HG02610 (cell line): ENCODE measurements around the gene DDX17.

Experiments used
- ATAC-seq: cut with Tn5 transposase; IDR thresholded peaks from one replicate; pipeline ENCODE4 v1.9.1; 2021; ENCODE audit warnings: mild to moderate bottlenecking, moderate library complexity; ENCODE audit not compliant: unreplicated experiment

Gene DDX17

GRCh38 chr22:38467904-38468442 lies 38.1 kb downstream of the DDX17 start, which contains the start of gene KDELR3:
KDELR3 (plus strand) TSS chr22:38468096; CDS start chr22:38468234, 138 bp downstream.
- ATAC-seq = no peak

GRCh38 chr22:38467438-38467903 lies 38.6 kb downstream of the DDX17 start:
- ATAC-seq = no peak

- no peak for ATAC-seq
These were observed 40.2 kb downstream of the DDX17 start for GRCh38 chr22:38465673-38466490.

GRCh38 chr22:38464992-38465672 lies 41.0 kb downstream of the DDX17 start:
- ATAC-seq = no peak

- no peak for ATAC-seq
These were observed 42.9 kb downstream of the DDX17 start for GRCh38 chr22:38462960-38463784.

GRCh38 chr22:38461414-38462081 lies 44.6 kb downstream of the DDX17 start:
- no peak for ATAC-seq

GRCh38 chr22:38461057-38461413 lies 45.1 kb downstream of the DDX17 start:
- no peak for ATAC-seq

- ATAC-seq = no peak
These were observed 45.7 kb downstream of the DDX17 start for GRCh38 chr22:38460426-38460840.

- no peak for ATAC-seq
These were observed 49.0 kb downstream of the DDX17 start for GRCh38 chr22:38456841-38457699.

GRCh38 chr22:38456272-38456835 lies 49.8 kb downstream of the DDX17 start:
- no peak for ATAC-seq

- no peak for ATAC-seq
These were observed 50.4 kb downstream of the DDX17 start for GRCh38 chr22:38455530-38456271.

- ATAC-seq = no peak
These were observed 51.0 kb downstream of the DDX17 start, which contains the start of gene KCNJ4 for GRCh38 chr22:38455076-38455529. KCNJ4 (minus strand) TSS chr22:38455199; CDS start chr22:38428132, 27,067 bp downstream.

- ATAC-seq = no peak
These were observed 51.6 kb downstream of the DDX17 start for GRCh38 chr22:38454353-38455075.

- no peak for ATAC-seq
These were observed 52.1 kb downstream of the DDX17 start for GRCh38 chr22:38453996-38454352.

- ATAC-seq = no peak
These were observed 52.9 kb downstream of the DDX17 start for GRCh38 chr22:38453066-38453672.

GRCh38 chr22:38452373-38453065 lies 53.6 kb downstream of the DDX17 start:
- no peak for ATAC-seq

GRCh38 chr22:38451864-38452263 lies 54.2 kb downstream of the DDX17 start:
- no peak for ATAC-seq
